ENCODE measurements around the gene MTG2.

Gene MTG2

GRCh38 chr20:62183426-62184142 is 756 bp downstream of the MTG2 start:
- 0 out of 3 replicates have a peak, but pooled peaks have one; percentile 11 for ATAC-seq
- TF ChIP-seq TCF4 (CRISPR knock-in tag; IDR thresholded peaks at IDR 0.05; ENCODE audit: borderline replicate concordance) (no peak), CREB5 (CRISPR knock-in tag; IDR thresholded peaks at IDR 0.05; ENCODE audit: low read depth) (no peak), RARB (CRISPR knock-in tag; IDR thresholded peaks at IDR 0.05) (no peak), OSR1 (CRISPR knock-in tag; IDR thresholded peaks at IDR 0.05) (no peak), ZNF70 (CRISPR knock-in tag; IDR thresholded peaks at IDR 0.05) (no peak), SNAI2 (CRISPR knock-in tag; IDR thresholded peaks at IDR 0.05) (no peak), ISL1 (CRISPR knock-in tag; IDR thresholded peaks at IDR 0.05) (no peak), ZNF8 (CRISPR knock-in tag; IDR thresholded peaks at IDR 0.05) (no peak), BACH2 (CRISPR knock-in tag; IDR thresholded peaks at IDR 0.05; ENCODE audit: borderline replicate concordance) (no peak), CSRNP3 (CRISPR knock-in tag; IDR thresholded peaks at IDR 0.05) (no peak), TSHZ2 (CRISPR knock-in tag; IDR thresholded peaks at IDR 0.05) (no peak), TOX (CRISPR knock-in tag; IDR thresholded peaks at IDR 0.05; ENCODE audit: borderline replicate concordance) (no peak), CSDC2 (CRISPR knock-in tag; IDR thresholded peaks at IDR 0.05) (no peak), ZFP3 (CRISPR knock-in tag; IDR thresholded peaks at IDR 0.05) (no peak), ARNTL (CRISPR knock-in tag; IDR thresholded peaks at IDR 0.05; ENCODE audit: borderline replicate concordance, low read depth) (no peak), ZC3H10 (CRISPR knock-in tag; IDR thresholded peaks at IDR 0.05) (no peak), POU6F1 (CRISPR knock-in tag; IDR thresholded peaks at IDR 0.05; ENCODE audit: borderline replicate concordance, low read depth) (no peak)

- TF ChIP-seq TOX (CRISPR knock-in tag; IDR thresholded peaks at IDR 0.05; ENCODE audit: borderline replicate concordance) = no peak
- TF ChIP-seq POU6F1 (CRISPR knock-in tag; IDR thresholded peaks at IDR 0.05; ENCODE audit: borderline replicate concordance, low read depth) = no peak
- TF ChIP-seq SNAI2 (CRISPR knock-in tag; IDR thresholded peaks at IDR 0.05) = no peak
- TF ChIP-seq TCF4 (CRISPR knock-in tag; IDR thresholded peaks at IDR 0.05; ENCODE audit: borderline replicate concordance) = no peak
- no peak for TF ChIP-seq GLIS3 (CRISPR knock-in tag; IDR thresholded peaks at IDR 0.05)
- TF ChIP-seq CSRNP3 (CRISPR knock-in tag; IDR thresholded peaks at IDR 0.05) = no peak
- TF ChIP-seq ZNF565 (CRISPR knock-in tag; conservative IDR thresholded peaks at IDR 0.05; ENCODE audit: low read depth) = no peak
- no peak for TF ChIP-seq ZFP30 (CRISPR knock-in tag; IDR thresholded peaks at IDR 0.05)
- TF ChIP-seq ZNF8 (CRISPR knock-in tag; IDR thresholded peaks at IDR 0.05) = no peak
- TF ChIP-seq PPARA (CRISPR knock-in tag; IDR thresholded peaks at IDR 0.05; ENCODE audit: borderline replicate concordance) = no peak
- no peak for TF ChIP-seq OSR1 (CRISPR knock-in tag; IDR thresholded peaks at IDR 0.05)
- ATAC-seq = no peak
Observed at GRCh38 chr20:62186096-62186426, 3.2 kb downstream of the MTG2 start.
